Left ventricle myocardium superior (tissue), 1 donor: ENCODE data around the gene DAB2. TPM values are rescaled to one million over a fixed set of nuclear protein-coding genes. Genes with fewer than 3 reads are reported as not detected.

Source experiments
- total RNA-seq: library from RNA; stranded (reverse); fragmentation: NEBNext Ultra II Directional; extraction: Animal tissue kit (Norgen Biotek cat#: 25700); gene quantifications from one replicate; pipeline ENCODE4 v1.2.1, GENCODE V29; 2021
- donor health status: DM: no; HTN: yes; CAD: no; lungs with severe emphysema.

DAB2 gene
- total RNA-seq, 1 donor from 2014 or later: 32.4 TPM

Other genes with a start within 250 kb of the DAB2 start
- gene FYB1, start 205.4 kb downstream of the DAB2 start, total RNA-seq: 5.8 TPM
- gene C9, start 60.5 kb downstream of the DAB2 start, total RNA-seq: not detected